HCT116 (cell line): ENCODE results near the gene METTL1.

Experiments used
- ATF3 ChIP-seq: IDR thresholded peaks from 2 replicates; pipeline ENCODE4 v1.6.1; 2012
- CBX3 ChIP-seq: IDR thresholded peaks from 2 replicates; pipeline ENCODE4 v1.6.1; 2012; ENCODE audit warnings: low read depth
- CTCF ChIP-seq, 3 experiments: fragments of 200-600 bp in 1 of 3; sonication (generic) in 1 of 3; IDR thresholded peaks in 2 of 3; conservative IDR thresholded peaks in 1 of 3; 2 replicates each; pipeline ENCODE4 v1.5.1; 2012 to 2017; ENCODE audit warnings: low read depth in 2 of 3, low read length in 2 of 3, antibody characterized with exemption in 1 of 3, borderline replicate concordance in 1 of 3, control low read depth in 1 of 3, mild to moderate bottlenecking in 1 of 3, mixed read lengths in 1 of 3, mixed run types in 1 of 3, moderate library complexity in 1 of 3; ENCODE audit not compliant: insufficient read depth in 1 of 3
- EGR1 ChIP-seq: IDR thresholded peaks from 2 replicates; pipeline ENCODE4 v1.6.1; 2012; ENCODE audit warnings: low read depth
- EZH2 ChIP-seq: fragments of 200-600 bp; sonication (generic); IDR thresholded peaks from 2 replicates; pipeline ENCODE4 v1.6.1; 2017; ENCODE audit warnings: antibody characterized with exemption, mixed run types
- POLR2AphosphoS5 ChIP-seq: IDR thresholded peaks from 2 replicates; pipeline ENCODE4 v1.6.1; 2011; ENCODE audit warnings: mild to moderate bottlenecking, low read depth, low read length, moderate library complexity
- SIN3A ChIP-seq: IDR thresholded peaks from 2 replicates; pipeline ENCODE4 v1.6.1; 2012; ENCODE audit warnings: low read depth
- YY1 ChIP-seq: IDR thresholded peaks from 2 replicates; pipeline ENCODE4 v1.6.1; 2011; ENCODE audit warnings: low read length, low read depth, moderate library complexity, mild to moderate bottlenecking; ENCODE audit not compliant: insufficient replicate concordance; ENCODE audit errors: extremely low read depth
- ZBTB33 ChIP-seq: IDR thresholded peaks from 2 replicates; pipeline ENCODE4 v1.6.1; 2011; ENCODE audit warnings: mild to moderate bottlenecking, low read length, moderate library complexity; ENCODE audit not compliant: insufficient replicate concordance; ENCODE audit errors: extremely low read depth

DNA sequence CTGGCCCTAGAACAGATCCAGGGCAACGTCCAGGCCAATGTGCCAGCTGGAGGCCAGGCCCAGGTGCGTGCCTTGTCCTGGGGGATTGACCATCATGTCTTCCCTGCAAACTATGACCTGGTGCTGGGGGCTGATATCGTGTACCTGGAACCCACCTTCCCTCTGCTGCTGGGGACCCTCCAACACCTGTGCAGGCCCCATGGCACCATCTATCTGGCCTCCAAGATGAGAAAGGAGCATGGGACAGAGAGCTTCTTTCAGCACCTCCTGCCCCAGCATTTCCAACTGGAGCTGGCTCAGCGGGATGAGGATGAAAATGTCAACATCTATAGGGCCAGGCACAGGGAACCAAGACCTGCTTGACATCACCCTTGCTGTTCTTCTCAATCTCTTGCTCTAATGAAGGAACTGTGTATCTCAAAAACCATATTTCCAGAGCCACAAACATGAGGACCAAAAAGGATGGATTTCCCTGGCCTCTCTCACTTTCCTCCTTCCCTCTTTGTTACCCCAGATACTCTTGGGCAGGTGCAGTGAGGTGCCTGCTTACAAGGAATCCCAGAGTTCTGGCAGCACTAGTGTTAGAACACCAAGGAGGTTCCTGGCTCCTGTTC lies 8.5 kb upstream of the METTL1 start:
- no peak for TF ChIP-seq CTCF (IDR thresholded peaks at IDR 0.05 in 2 of 3, conservative IDR thresholded peaks at IDR 0.05 in 1 of 3; ENCODE audit: borderline replicate concordance in 1 of 3, insufficient read depth in 1 of 3, low read depth in 2 of 3, low read length in 2 of 3)
- TF ChIP-seq ATF3: no peak
- TF ChIP-seq POLR2AphosphoS5: no peak
- TF ChIP-seq ZBTB33: no peak
- TF ChIP-seq EGR1: no peak
- TF ChIP-seq EZH2: no peak
- TF ChIP-seq YY1: no peak
- no peak for TF ChIP-seq SIN3A
- TF ChIP-seq CBX3: no peak
